NCI-H526 treated with DMSO at 0.1 percent for 48 hours (cell line): ENCODE data around the gene METTL8.
A peak's percentile ranks its signal among the peaks of the same experiment; 100 is the strongest.
"Not testable (repeated sequence)": the region's sequence is repeated elsewhere in the genome, so short reads cannot be mapped to it uniquely, and the experiment has no call there.

Experiments
- DNase-seq: peaks from one replicate; lab custom pipeline; 2025; lab: John Stamatoyannopoulos, UW

The METTL8 gene

DNA sequence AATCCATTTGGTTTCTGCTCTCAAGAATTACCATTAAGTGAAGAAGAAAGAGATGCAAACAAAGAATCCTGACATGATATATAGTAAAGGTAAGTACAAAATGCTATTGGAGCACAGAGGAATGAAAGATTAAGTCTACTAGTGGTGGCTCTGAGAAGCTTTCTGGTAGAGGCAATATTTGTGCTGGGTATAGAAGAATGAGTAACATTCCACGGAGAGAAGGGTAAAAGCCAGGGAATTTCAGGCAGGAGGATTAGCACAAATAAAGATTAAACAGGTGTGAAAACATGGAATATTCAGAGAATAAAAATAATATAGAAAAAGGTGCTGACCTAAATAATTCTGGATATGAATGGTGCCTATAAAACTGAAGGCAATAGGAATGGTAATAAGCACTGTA is 31.8 kb downstream of the METTL8 start:
- no peak for DNase-seq

DNA sequence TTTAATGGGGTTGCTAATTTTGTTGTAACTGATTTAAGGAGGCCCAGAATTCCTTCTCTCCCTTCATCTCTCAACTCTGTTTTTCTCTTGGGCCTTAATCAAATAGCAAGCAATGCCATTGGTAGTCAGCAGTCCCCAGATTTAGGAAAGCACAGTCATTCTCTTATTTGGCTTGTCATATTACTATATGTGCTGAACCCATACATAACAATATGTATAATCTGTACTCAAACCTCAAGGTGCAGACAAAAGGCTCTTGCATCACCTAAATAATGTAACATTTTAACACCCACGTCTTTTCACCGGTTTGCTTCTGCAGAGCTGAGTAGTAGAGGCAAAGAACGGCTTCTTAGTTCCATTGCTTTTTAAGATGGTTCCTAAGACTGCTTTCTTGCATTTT is 33.4 kb downstream of the METTL8 start:
- DNase-seq: no peak

DNA sequence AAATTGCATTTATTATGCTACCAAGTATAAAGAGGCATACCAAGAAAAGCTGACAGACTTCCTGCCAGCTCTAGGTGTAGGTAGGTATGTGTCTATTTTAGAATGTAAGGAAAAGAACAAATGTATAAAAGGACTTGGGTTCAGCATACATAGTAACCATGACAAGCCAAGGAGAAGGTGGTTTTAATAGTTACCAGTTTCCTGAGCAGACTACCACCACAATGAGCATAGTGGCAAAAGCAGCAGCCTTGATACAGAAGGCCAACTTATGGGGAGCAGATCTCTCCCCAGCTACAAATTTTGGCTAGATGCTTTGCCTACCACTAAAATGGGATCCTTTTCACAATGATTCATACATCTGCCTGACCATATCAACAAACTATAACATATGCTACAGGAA is 34.5 kb downstream of the METTL8 start:
- no peak for DNase-seq

DNA sequence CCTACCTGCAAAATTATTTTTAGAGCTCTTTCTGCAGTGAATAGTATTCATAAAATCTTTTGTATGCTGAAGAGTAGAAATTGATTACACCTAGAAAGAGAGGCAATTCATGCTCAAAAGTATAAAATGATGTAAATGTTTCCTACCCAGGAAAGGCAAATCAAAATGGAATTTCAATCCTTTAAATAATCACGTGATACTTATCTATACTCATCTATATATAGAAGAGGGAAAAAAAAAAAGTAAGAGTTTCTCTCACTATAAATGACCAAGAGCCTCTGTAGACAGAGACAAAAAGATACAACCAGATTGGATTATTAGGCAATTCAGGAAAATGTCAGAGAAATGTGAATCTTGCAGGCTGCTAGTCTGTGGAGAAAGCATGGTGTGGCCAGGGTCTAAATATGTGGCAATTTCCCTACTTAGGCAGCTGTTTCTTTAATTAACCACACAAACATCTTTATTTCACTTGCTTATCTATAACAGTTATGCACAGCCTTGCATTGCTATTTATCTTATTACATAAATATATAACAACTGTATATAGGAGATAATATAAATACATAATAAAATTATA is 39.5 kb downstream of the METTL8 start:
- DNase-seq: no peak

DNA sequence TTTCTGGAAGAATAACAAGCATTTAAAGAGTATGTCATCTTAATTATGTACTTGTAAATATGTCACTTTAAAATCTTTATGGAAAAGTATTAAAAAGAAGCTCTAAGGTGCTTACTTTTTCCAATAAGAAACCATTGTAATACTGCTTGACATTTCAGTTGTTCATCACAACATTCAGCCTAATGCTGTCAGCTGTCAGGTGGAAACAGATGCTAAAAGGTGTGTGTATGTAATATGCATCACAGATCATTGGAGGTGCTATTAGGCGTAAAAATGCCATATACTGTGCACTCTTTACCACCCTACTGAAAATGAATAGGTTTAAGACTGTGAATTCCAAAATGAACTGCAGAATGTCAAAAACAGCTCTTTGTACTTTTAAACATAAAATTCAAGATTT is 40.3 kb downstream of the METTL8 start:
- DNase-seq: no peak

DNA sequence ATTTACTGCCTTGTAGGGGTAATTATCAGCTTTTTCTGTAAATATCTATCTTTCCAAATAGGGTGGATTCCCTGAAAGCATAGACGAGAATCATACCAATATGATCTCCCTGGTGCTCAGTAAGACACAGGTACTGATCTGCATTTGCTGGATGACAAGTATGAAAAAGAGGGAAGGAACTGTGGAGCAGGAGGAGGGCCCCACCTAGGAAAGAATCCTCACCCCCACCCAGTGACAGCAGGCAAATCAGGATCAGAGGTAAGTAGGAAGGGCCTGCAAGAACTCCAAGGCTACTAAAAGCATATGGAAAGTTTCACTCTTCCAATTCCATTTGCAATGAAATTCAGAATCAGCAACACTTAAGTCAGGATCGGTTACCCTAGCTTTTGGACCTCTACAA is 42.3 kb downstream of the METTL8 start:
- no peak for DNase-seq

DNA sequence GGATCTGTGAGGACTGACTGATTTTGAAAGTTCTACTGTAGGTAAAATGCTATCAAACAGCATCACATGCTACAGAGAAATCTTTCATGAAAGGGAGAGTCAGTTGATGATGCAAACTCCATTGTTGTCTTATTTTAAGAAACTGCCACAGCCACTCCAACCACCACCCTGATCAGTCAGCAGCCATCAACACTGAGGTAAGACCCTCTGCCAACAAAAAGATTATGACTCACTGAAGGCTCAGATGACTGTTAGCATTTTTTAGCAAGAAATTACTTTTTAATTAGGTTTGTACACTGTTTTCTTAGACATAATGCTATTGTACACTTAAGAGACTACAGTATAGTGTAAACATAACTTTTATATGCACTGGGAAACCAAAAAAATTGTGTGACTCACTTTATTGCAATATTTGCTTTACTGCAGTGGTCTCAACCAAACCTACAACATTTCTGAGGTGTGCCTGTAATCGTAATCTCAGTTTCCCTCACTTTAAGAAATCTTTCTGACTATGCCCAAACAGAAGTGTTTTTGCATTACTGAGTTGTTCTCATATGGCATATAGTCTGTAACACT is 42.8 kb downstream of the METTL8 start:
- DNase-seq: no peak

DNA sequence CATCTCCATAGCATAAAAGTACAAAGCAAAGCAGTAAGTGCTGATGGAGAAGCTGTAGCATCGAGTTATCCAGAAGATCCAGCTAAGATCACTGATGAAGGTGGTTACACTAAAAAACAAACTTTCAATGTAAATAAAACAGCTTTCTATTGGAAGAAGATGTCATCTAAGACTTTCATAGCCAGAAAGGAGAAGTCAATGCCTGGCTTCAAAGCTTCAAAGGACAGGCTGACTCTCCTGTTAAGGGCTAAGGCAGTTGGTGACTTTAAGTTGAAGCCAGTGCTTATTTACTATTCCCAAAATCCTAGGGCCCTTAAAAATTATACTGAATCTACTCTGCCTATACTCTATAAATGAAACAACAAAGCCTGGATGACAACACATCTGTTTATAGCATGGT is 44.0 kb downstream of the METTL8 start:
- no peak for DNase-seq

DNA sequence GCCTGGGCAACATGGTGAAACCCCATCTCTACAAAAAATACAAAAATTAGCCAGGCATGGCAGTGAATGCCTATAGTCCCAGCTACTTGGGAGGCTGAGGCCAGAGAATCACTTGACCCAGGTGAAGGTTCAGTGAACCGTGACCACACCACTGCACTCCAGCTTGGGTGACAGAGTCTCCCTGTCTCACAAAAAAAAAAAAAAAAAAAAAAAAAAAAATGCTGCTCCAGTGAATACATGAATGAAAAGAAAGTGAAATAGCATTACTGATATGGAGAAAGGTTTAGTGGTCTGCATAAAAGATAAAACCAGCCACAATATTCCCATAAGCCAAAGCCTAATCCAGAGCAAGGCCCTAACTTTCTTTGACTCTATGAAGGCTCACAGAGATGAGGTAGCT is 44.5 kb downstream of the METTL8 start:
- DNase-seq: no peak

DNA sequence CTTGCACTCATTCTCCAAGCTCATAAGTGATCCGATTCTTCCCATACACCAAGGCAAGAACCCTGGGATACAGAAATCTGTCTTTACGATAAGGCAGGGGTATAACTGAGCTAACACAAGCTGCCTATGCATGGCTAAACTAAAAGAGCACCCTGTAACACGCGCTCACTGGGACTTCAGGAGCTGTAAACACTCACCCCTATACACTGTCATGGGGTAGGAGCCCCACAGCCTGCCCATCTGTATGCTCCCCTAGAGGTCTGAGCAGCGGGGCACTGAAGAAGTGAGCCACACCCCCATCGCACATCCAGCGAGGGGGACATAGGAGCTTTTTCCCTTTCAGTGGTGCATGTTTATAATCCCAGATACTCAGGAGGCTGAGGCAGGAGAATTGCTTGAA is 46.7 kb downstream of the METTL8 start:
- DNase-seq: no peak

DNA sequence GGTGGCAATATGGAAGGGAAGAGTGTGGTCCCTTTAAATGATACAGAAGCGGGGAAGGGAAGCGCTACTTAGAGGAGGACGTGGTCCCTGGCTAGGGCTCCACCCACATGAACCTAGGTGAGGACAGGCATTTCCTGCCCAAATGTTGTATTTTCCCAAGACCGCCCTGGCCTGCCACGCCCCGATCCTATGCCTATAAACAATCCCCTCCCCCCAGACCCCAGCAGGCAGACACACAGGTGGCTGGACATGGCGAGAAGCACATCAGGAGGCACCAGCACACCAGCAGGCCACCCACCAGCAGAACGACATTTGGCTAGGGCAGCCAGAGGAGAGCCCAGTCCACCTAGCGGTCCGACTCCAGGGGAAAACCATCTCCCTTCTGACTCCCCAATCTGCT is 47.2 kb downstream of the METTL8 start:
- DNase-seq: no peak

DNA sequence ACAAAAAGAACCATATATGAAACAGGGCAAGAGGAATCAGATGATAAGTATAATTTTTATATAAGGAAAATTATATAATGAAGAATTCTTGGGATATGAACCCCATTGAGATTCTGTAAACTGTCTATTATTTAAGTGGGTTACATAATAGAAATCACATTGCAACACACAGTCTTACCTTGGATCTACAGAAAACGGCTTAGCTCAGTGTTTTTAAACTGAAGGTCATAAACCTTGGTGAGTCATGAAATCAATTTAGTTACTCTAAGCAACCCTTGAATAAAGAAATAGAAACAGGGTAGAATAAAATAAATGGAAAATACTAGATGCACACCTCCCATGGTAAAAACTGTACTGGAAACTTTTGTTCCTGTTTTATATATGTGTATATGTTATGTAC is 50.7 kb downstream of the METTL8 start:
- DNase-seq: no peak

DNA sequence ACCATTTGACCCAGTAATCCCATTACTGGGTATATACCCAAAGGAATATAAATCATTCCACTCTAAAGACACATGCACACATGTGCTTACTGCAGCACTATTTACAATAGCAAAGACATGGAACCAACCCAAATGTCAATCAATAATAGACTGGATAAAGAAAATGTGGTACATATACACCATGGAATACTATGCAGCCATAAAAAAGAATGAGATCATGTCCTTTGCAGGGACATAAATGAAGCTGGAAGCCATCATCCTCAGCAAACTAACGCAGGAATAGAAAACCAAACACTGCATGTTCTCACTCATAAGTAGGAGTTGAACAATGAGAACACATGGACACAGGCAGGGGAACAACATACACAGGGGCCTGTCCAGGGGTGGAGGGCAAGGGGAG is 51.6 kb downstream of the METTL8 start:
- DNase-seq: not testable (repeated sequence)

DNA sequence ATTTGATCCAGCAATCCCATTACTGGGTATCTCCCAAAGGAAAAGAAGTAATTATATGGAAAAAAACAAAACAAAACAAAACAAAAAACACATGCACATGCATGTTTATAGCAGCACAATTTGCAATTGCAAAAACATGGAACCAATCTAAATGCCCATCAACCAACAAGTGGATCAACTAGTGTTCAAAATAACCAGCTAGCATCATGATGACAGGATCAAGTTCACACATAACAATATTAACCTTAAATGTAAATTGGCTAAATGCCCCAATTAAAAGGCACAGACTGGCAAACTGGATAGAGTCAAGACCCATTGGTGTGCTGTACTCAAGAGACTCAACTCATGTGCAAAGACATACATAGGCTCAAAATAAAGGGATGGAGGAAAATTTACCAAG is 55.9 kb downstream of the METTL8 start:
- not testable (repeated sequence) for DNase-seq

DNA sequence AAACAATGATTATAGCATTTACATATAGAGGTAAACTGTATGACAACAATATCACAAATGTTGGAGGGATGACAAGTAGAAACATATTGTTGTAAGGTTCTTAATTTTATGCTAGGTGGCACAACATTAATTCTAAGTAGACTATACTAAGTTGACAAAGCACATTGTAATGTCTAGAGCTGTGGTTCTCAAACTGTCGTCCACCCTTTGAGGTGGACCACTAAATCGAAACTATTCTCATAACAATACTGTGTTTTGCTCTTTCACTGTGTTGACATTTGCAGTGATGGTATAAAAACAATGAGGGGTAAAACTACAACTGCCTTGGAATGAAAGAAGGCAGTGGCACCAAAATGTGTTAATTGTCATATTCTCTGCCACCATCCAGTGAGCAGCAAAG is 66.1 kb downstream of the METTL8 start:
- DNase-seq: no peak

DNA sequence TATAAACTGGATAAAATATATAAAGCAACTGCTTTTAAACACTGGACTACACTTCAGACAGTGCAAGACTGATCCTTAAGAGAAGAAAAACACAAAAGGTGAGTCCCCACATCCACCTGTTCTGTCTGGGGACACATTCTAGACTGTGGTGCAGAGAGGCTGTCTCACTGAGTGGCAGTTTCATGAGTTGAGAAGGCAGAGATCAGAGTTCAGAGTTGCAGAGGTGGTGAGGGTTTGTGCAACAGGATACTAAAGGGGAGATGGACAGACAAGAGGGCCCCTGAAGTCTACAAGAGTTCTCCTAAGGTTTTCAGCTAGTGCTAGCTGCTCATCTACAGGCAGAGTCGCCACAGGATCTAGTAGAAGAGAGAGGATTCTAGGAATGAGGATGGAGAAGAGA is 68.0 kb downstream of the METTL8 start:
- DNase-seq: no peak

DNA sequence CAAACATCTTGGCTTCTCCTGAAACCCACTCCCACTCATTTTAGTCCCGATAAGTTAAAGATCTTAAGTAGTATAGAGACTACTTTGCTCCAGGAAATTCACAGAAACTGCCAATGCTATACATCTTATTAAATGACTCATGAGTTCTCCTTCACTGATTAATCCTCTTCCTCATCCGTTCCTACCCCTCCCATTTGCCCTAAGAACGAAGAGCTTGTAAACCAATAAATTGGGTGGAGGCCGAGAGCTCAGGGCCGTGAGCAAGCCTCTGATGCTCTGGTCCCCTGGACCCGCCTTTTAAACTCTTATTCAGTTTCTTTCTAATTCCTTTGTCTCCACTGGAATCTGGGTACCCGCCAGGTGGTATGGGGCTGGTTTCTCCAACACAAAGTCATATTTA is 68.6 kb downstream of the METTL8 start:
- no peak for DNase-seq

DNA sequence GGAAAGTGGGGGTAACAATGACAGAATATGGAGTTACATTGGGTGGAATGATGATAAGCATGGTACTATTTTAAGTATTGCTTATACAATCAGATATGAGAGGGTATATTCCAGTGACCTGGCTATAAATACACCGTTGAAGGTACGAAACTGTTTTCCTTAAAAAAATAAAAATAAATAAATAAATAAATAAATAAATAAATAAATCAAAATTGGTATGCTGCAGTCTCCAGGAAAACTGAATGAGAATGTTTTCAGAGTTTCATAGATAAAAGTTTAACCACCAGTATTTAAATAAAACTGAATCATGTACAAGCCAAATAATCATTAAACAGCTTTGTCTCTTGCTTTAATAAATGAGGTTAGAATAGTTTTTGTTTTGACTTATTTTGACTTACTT is 71.4 kb downstream of the METTL8 start:
- no peak for DNase-seq

DNA sequence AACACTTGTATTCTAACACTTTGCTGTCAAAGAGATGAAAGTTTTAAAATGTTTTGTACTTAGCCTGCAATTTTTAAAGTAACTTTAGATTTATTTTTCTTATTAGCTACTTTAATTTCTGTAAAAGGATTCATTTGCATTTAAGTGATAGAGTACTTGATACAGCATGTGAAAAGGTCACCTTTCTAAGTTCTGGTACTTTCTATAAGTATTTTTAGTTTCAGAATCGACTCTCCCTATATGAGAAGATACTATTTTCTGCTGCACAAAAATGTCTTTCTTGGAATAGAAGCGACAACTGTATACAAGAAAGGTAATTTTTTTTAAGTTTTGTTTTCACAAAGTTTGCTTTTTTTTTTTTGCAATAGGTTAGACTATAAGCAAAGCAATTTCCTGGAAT is 72.9 kb downstream of the METTL8 start:
- DNase-seq: no peak

DNA sequence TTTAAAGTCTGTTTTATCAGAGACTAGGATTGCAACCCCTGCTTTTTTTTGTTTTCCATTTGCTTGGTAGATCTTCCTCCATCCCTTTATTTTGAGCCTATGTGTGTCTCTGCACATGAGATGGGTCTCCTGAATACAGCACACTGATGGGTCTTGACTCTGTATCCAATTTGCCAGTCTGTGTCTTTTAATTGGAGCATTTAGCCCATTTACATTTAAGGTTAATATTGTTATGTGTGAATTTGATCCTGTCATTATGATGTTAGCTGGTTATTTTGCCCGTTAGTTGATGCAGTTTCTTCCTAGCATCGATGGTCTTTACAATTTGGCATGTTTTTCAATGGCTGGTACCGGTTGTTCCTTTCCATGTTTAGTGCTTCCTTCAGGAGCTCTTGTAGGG is 80.0 kb downstream of the METTL8 start:
- DNase-seq: not testable (repeated sequence)

DNA sequence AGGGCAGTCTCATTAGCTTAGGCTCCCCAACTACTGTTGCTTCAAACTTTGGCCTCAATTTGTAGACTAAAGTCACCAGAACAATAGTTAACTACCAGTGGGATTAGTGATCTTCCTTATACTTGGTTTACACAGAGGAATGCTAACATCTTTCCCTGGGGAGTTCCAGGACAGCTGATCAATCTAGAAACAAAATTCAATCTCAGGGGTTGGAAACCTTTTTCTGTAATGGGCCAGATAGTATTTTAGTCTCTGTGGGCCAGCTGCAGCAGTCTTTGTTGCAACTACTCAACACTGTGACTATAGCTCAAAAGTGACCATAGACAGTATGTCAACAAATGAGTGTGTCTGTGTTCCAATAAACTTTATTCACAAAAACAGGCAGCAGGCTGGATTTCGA is 85.7 kb downstream of the METTL8 start:
- DNase-seq: no peak

DNA sequence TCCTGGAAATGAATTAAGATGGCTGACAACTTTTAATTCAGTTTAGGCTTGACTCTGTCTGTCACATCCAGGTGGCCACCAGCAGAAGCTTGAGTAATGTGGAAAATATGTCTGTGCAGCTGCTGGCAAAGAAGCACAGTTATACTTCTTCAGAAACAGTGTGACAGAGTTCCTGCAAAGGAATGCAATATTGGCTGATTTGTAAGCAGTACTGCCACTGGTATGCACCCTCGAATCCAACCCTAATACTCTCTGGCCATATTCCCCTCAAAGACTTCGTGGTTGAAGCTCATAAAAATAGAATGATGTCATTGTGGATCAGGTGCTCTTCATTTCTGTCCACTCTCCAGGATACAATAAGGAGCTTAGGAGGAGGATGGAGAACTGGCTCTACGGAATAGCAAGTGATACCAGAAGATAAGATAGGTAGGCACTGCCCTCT is 86.2 kb downstream of the METTL8 start:
- DNase-seq: peak; percentile 50

DNA sequence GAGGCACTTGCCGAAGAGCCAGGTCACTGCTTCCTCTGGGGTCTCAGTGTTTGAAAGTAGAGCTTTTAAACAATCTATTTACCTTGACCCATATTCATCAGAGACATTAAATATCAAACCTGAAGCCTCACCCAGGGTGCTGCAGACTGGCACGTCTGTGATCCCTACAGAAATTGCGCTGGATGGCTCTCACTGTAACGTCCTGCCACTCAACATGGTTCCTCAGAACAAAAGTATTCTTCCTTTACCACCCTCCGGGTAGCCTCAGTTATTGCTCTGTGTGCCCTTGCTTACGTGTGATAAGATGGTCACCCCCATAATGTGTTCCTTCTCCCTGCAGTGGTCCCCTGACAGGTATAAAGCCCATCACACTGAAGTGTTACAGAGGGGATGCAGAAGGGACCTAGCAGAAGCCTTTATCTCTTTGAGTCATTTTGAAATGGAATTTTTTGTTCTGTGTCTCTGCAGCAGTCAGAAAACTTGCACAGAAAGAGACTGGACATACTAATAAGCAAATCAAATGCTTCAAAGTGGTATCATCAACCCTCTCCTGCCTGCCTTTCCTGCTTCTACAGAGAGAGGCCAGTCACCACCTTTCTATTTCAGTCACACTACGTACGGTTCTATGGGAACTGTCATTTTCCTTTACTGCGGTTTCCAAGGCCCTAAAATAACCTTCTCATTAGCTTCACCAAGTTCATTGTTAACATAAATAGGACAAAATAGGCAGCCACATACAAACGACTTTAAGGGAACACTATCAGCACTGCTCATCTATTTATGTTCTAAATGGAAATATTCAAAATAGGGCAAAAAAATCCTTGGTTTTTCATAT is 86.8 kb downstream of the METTL8 start:
- DNase-seq: peak; percentile 55
